HCT116 (cell line): ENCODE results near the gene KIAA2012. TPM values are rescaled to one million over a fixed set of nuclear protein-coding genes. Genes with fewer than 3 reads are reported as not detected.

Source experiments
- ATAC-seq: fragments of 200-7000 bp; cut with Tn5 transposase; 2 replicates; pipeline ENCODE4 v1.9.1; 2020; ENCODE audit warnings: mild to moderate bottlenecking, moderate library complexity
- BruUV-seq: library from RNA; stranded (reverse); fragments of 400-500 nt; replicated peaks from 2 replicates; lab custom pipeline; 2021; lab: Mats Ljungman, UMichigan
- CTCF ChIA-PET: fragments of 300-600 bp; sonication (Branson Sonifier 250); formaldehyde crosslinking; loops from one replicate; lab custom pipeline; 2021; ENCODE audit warnings: antibody characterized with exemption; lab: Charles Lee
- POLR2A ChIA-PET: fragments of 300-600, 350-600 bp; sonication (Branson Sonifier 250); formaldehyde crosslinking; loops from one replicate; lab custom pipeline; 2021; ENCODE audit warnings: antibody characterized with exemption; lab: Charles Lee
- RAD21 ChIA-PET, 2 experiments: fragments of 300-600 bp; sonication (Branson Sonifier 250); formaldehyde crosslinking; loops; one replicate each; lab custom pipeline; 2023; ENCODE audit warnings: low total read pairs in 2 of 2; ENCODE audit not compliant: uncharacterized antibody in 2 of 2, unreplicated experiment in 2 of 2, low non-redundant PET in 1 of 2; lab: Charles Lee
- DNase-seq: peaks from one replicate; pipeline ENCODE4 v3.0.0-alpha.2; 2010; ENCODE audit warnings: low read depth, low spot score
- H2AFZ ChIP-seq: fragments of 200-600 bp; shearing (Covaris generic), sonication (generic); 2 replicates; pipeline ENCODE4 v1.6.1; 2017; ENCODE audit warnings: low read depth, mixed run types, mixed read lengths, antibody characterized with exemption, low read length; ENCODE audit not compliant: poor library complexity, severe bottlenecking
- H3K27ac ChIP-seq: 2 replicates; pipeline ENCODE4 v1.5.1; 2012; ENCODE audit warnings: low read depth, low read length
- H3K27me3 ChIP-seq: fragments of 200-600 bp; sonication (generic); 2 replicates; pipeline ENCODE4 v1.6.1; 2016; ENCODE audit warnings: mixed run types, low read length, mixed read lengths; ENCODE audit not compliant: insufficient read depth
- H3K36me3 ChIP-seq, 2 experiments: fragments of 200-500 bp in 1 of 2; fragments of 200-600 bp in 1 of 2; sonication (Bioruptor generic) in 1 of 2; sonication (generic) in 1 of 2; 2 replicates each; pipeline versions ENCODE4 v1.5.1 to v1.6.1; 2014 to 2016; ENCODE audit warnings: low read length in 2 of 2, inconsistent platforms in 1 of 2, mixed read lengths in 1 of 2, mixed run types in 1 of 2; ENCODE audit not compliant: insufficient read depth in 2 of 2, control insufficient read depth in 1 of 2
- H3K4me1 ChIP-seq, 2 experiments: fragments of 200-600 bp in 1 of 2; sonication (generic) in 1 of 2; 2 replicates each; pipeline versions ENCODE4 v1.5.1 to v1.6.1; 2012 to 2017; ENCODE audit warnings: low read length in 2 of 2, inconsistent platforms in 1 of 2, mild to moderate bottlenecking in 1 of 2, mixed read lengths in 1 of 2, mixed run types in 1 of 2, moderate library complexity in 1 of 2; ENCODE audit not compliant: insufficient read depth in 2 of 2, control insufficient read depth in 1 of 2
- H3K4me2 ChIP-seq: fragments of 200-600 bp; sonication (generic); 2 replicates; pipeline ENCODE4 v1.6.1; 2017; ENCODE audit warnings: mixed run types, low read length, mixed read lengths
- H3K4me3 ChIP-seq, 2 experiments: fragments of 200-600 bp in 1 of 2; sonication (generic) in 1 of 2; replicated peaks in 1 of 2; 2 replicates each; pipeline ENCODE4 v1.5.1; 2011 to 2016; ENCODE audit warnings: low read length in 2 of 2, control low read depth in 1 of 2, low read depth in 1 of 2, mild to moderate bottlenecking in 1 of 2, mixed read lengths in 1 of 2, mixed run types in 1 of 2
- H3K79me2 ChIP-seq: fragments of 200-600 bp; sonication (generic); 2 replicates; pipeline ENCODE4 v1.6.1; 2017; ENCODE audit warnings: mild to moderate bottlenecking, mixed run types, low read length, moderate library complexity, mixed read lengths; ENCODE audit not compliant: insufficient read depth
- H3K9ac ChIP-seq: fragments of 200-600 bp; sonication (generic); 2 replicates; pipeline ENCODE4 v1.6.1; 2016; ENCODE audit warnings: low read length, mixed read lengths
- H3K9me2 ChIP-seq: fragments of 200-600 bp; sonication (generic), shearing (Covaris generic); 2 replicates; pipeline ENCODE4 v1.6.1; 2017; ENCODE audit warnings: mixed run types, mild to moderate bottlenecking, moderate library complexity; ENCODE audit not compliant: insufficient read depth
- H3K9me3 ChIP-seq, 2 experiments: fragments of 200-500 bp in 1 of 2; fragments of 200-600 bp in 1 of 2; sonication (Bioruptor generic) in 1 of 2; sonication (generic) in 1 of 2; 2 replicates each; pipeline ENCODE4 v1.6.1; 2014 to 2017; ENCODE audit warnings: low read length in 2 of 2, mixed read lengths in 2 of 2, inconsistent platforms in 1 of 2, low read depth in 1 of 2, mild to moderate bottlenecking in 1 of 2, mixed run types in 1 of 2, moderate library complexity in 1 of 2; ENCODE audit not compliant: control insufficient read depth in 1 of 2, insufficient read depth in 1 of 2
- H4K20me1 ChIP-seq: fragments of 200-600 bp; sonication (generic), shearing (Covaris generic); 2 replicates; pipeline ENCODE4 v1.6.1; 2017; ENCODE audit warnings: mixed run types, mild to moderate bottlenecking, moderate library complexity; ENCODE audit not compliant: insufficient read depth
- CBX3 ChIP-seq: IDR thresholded peaks from 2 replicates; pipeline ENCODE4 v1.6.1; 2012; ENCODE audit warnings: low read depth
- CEBPB ChIP-seq: IDR thresholded peaks from 2 replicates; pipeline ENCODE4 v1.6.1; 2012; ENCODE audit warnings: low read depth
- POLR2A ChIP-seq: IDR thresholded peaks from 2 replicates; pipeline ENCODE4 v1.7.0; 2011; ENCODE audit warnings: borderline replicate concordance; ENCODE audit not compliant: insufficient read depth, insufficient read length; ENCODE audit errors: extremely low read depth
- REST ChIP-seq: IDR thresholded peaks from 2 replicates; pipeline ENCODE4 v1.6.1; 2012; ENCODE audit warnings: low read depth
- ZBTB33 ChIP-seq: IDR thresholded peaks from 2 replicates; pipeline ENCODE4 v1.6.1; 2011; ENCODE audit warnings: mild to moderate bottlenecking, low read length, moderate library complexity; ENCODE audit not compliant: insufficient replicate concordance; ENCODE audit errors: extremely low read depth
- ZFX ChIP-seq: fragments of 450-650 bp; IDR thresholded peaks from 2 replicates; pipeline ENCODE4 v1.6.1; 2017
- ZNF274 ChIP-seq: fragments of 200-500 bp; sonication (Bioruptor generic); IDR thresholded peaks from 2 replicates; pipeline ENCODE4 v1.6.1; 2014; ENCODE audit warnings: mild to moderate bottlenecking, low read depth, low read length, inconsistent platforms
- intact Hi-C: fragments of 100-400 bp; cut with micrococcal nuclease; formaldehyde crosslinking; loops from 2 replicates; pipeline ENCODE4 v1.10.0; 2022
- total RNA-seq: library from RNA; stranded (reverse); gene quantifications from one replicate; pipeline ENCODE4 v1.2.1, GENCODE V29; 2021; ENCODE audit not compliant: unreplicated experiment

KIAA2012 gene
- total RNA-seq, 1 experiment from 2014 or later = not detected

GRCh38 chr2:202204855-202205254, 131.8 kb downstream of the KIAA2012 start:
- Histone ChIP-seq H3K4me1 (no peaks in the 10 kb centered on the region), H2AFZ (no peak overlapping the region), H3K9me3 (no peaks in the 10 kb centered on the region), H3K36me3 (peaks cover 3 to 20% of the 10 kb centered on the region in 2 experiments; a peak in 2 of 4 replicates), H3K27ac (no peak overlapping the region), H3K4me3 (no peak overlapping the region), H3K9ac (no peak overlapping the region), H3K4me2 (no peak overlapping the region), H3K79me2 (0 out of 2 replicates have a peak, but pooled peaks cover under 1% of the 10 kb centered on the region), H3K9me2 (no peaks in the 10 kb centered on the region), H4K20me1 (no peaks in the 10 kb centered on the region), H3K27me3 (no peaks in the 10 kb centered on the region)
- ChIA-PET CTCF (no interaction called here), RAD21 (no interaction called here), POLR2A (no interaction called here)
- ATAC-seq = no peak
- TF ChIP-seq CEBPB (no peak), REST (no peak), ZNF274 (no peak), ZFX (no peak), CBX3 (no peak), POLR2A (no peak), ZBTB33 (no peak)
- no peak for DNase-seq
- intact Hi-C loops = no loop called here
- BruUV-seq = no TSS peak
